Measurements from ENCODE around the gene MAD2L2.

- no peak for TF ChIP-seq CTCF (IDR thresholded peaks at IDR 0.05)
- no peak for TF ChIP-seq POLR2A (IDR thresholded peaks at IDR 0.05)
Measured at GRCh38 chr1:11671205-11671543, 9.8 kb downstream of the MAD2L2 start.
